Ramos (cell line): Measurements from ENCODE around the gene RBM34.
"Not testable (repeated sequence)": the region's sequence is repeated elsewhere in the genome, so short reads cannot be mapped to it uniquely, and the experiment has no call there.

ENCODE experiments used
- in situ Hi-C: fragments of 300-500 bp; cut with MboI; formaldehyde crosslinking; loops from one replicate; pipeline ENCODE4 v1.14.3; 2022; ENCODE audit warnings: low sequenced_read_pairs; ENCODE audit not compliant: unreplicated experiment

Gene RBM34, protein sequence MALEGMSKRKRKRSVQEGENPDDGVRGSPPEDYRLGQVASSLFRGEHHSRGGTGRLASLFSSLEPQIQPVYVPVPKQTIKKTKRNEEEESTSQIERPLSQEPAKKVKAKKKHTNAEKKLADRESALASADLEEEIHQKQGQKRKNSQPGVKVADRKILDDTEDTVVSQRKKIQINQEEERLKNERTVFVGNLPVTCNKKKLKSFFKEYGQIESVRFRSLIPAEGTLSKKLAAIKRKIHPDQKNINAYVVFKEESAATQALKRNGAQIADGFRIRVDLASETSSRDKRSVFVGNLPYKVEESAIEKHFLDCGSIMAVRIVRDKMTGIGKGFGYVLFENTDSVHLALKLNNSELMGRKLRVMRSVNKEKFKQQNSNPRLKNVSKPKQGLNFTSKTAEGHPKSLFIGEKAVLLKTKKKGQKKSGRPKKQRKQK

DNA sequence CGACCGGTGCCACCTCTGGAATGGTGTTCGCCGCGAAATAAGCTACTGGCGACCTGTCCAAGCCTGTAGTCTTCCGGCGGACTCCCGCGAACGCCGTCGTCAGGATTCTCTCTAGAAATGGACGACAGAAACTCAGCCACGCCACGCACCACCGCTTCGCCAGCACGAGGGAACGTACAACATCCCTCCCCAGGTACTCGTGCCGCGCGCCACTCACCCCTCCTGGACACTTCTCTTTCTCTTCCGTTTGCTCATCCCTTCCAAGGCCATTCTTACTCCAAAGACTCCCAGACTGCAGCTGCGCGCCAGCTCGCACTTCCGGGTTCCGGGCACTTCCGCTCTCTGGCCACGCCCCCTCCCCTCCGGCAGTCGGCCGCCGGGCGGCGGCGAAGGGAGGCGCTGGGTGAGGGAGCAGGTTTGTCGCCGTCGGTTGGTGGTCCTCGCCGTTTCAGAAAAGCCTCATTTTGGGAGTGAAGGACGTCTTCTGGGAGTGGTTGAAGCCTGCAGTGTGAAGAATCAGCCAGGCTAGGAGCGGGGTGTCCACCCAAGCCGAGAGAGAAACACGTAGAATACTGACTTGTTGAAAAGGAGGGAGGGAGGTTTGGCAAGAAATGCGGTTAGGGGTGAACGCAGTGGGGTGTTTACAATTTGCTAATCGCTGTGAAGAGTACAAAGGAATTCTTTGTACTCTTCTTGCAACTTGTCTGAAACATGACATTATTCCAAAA is at the start of gene RBM34:
RBM34 (minus strand) TSS at position 294 of the 728 bp plus-strand sequence; CDS start at position 270, 24 bp downstream.
- in situ Hi-C loops: no loop called here

DNA sequence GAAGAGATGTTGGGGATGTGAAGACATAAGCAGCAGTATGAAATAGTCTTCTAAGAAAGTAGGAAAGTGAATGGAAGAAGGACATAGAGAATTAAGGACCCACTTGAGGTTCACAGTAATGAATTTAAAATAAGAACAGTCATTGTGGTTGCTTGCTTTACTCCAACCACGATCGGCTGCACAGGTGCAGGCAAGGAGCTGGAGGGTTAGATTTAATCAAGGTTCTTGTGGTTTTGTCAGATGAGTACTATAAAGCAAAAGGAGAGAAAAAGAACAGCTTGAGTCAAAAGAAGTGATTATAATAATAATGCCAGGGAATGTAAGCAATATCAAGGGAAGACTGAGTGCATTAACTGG is 46.1 kb upstream of the RBM34 start:
- in situ Hi-C loops: no loop called here

DNA sequence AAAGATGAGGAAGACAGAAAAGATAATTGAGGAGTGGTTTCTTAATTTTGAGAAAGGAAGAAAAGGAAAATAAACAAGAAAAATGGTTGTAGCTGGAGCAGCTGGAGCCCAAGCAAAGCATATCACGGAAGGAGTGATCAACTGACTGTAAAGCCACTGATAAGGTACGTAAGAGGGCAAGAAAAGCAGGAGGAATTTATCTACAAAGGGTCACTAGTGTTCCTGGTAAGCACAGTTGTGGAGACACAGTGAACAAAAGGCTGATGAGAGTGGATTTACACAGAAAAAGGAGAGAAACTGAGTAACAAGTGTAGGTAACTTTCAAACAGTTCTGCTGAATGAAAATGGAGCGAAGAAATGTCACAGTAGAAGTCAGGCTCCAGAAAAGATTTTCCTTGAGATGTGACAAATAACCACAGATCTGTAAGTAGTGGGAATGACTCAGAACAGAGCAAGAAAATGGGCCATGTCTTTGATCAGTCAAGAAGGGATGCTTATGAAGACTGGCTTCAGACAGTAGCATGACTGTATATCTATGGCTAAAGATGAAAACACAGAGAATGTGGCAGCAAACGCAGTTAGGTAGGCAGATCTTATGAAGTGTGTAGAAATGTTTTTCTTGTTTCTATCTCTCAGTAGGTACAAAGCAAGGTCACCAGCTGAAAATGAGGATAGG is 45.6 kb upstream of the RBM34 start:
- in situ Hi-C loops: no loop called here

DNA sequence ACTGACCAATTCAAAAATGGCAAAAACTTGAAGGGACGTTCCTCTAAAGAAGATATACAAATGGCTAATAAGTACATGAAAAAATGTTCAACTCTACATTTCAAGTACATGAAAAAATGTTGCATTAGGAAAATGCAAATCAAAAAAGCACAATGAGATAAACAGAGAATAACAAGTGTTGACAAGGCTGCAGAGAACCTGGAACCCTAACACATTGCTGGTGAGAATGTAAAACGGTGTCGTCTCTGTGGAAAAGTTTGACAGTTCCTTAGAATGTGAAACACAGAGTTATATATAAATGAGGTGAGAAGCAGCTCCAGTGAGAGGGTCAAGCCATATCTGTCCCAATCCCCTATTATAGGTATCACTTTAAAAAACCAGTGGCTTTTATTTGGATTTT is 44.6 kb upstream of the RBM34 start:
- in situ Hi-C loops: no loop called here

DNA sequence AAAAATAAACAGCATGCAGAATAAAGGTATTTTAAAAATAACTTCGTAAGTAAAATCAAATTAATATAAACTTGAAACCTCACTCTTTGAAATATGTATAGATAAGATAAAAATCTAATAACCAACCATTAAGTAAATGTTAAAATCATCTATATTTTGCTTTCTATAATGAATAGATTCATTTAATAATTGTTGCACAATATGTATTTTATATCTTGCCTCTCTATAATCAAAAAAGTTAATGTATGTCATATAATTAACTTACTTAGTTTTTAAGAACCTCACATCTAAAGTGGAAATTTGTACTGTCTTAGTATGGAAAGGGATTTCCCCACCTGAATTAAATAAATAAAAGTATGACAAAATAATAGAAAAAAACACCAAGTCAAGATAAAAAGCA is 42.4 kb upstream of the RBM34 start:
- in situ Hi-C loops: no loop called here

DNA sequence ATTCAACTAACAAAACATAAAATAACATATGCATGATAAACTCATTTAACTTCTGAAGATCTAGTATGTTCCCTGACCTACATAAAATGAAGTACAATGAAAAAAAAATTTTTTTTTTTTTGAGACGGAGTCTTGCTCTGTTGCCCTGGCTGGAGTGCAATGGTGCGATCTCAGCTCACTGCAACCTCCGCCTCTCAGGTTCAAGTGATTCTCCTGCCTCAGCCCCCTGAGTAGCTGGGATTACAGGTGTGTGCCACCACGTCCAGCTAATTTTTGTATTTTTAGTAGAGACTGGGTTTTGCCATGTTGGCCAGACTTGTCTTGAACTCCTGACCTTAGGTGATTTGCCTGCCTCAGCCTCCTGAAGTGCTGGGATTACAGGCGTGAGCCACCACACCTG is 41.4 kb upstream of the RBM34 start:
- in situ Hi-C loops: not testable (repeated sequence)

DNA sequence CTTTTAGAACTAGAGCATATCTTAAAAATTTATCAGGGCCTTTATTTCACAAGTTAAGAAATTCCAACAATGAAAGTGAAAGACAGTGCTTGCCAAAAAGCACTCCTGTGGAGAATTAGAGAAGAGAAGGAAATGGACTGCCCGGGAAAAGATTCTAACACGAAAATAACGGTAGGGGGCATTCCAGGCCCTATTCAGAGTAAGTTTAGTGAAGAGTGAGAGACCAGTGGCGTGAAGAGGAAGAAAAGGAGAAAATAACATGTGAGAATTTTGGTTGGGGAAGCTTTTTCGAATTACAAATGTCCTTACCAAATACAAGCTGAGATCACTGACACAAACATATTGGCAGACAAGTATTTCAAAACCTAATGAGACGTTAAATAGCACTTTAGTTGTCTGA is 38.4 kb upstream of the RBM34 start:
- in situ Hi-C loops: no loop called here

DNA sequence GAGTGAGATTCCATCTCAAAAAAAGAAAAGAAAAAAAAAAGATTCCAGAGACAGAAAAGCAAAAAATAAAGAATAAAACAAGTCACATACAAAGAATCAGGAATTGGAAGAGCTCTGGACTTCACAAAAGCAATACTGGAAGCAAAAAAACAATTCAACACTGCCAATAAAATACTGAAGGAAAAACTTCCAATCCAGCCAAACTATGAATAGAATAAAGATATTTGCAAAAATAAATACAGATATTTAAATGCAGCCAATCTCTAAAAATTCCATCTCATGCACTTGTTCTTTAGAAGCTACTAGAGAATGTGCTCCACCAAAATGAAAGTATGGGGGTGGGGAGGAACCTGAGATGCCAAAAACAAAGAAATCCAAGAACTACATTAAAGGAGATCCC is 29.4 kb upstream of the RBM34 start:
- in situ Hi-C loops: no loop called here

DNA sequence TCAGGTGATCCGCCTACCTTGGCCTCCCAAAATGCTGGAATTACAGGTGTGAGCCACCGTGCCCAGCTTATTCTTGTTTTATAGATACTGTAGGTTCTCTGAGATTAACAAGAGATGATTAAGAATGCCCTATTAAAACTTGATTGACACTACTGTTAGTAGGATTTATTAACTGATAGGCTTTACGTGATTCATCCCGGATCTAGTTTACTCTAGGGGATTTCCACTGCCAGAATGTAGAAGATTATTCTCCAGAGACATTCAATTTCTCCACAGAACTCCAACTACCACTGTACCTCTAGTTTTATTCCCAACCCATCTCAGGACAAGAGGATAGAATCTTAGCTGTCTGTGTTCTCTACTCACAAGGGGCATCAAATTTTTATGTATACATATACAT is 26.3 kb upstream of the RBM34 start:
- in situ Hi-C loops: no loop called here

DNA sequence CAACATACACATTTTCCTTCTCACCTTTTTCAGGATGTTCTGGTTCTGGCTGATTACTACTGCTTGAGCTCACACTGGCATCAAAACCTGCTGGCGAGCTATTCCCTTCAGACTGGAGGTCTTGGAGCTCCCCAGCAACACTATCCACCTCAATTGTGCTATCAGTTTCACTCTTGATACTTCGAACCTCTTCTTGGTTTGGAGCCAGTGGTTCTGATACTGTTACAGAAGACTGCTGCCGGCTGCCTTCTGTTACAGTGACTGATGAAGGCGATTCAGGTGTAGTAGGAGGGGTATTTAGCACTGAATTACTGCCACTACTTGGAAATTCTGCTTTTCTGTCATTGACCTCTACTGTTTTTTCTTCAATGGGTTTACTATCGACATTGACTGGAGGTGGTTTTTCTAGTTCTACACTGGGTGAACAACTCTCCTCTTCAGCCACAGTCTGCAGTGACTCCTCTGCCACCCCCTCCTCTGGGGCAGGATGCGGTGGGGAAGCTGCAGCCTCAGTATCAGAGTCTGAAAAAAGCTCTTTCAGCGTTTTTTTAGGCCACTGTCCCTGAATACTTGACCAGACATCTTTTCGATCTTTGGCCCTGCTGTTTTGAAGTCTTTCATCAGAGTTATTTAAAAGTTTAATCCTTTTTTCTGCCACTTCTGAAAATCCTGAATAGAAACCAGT is 20.7 kb upstream of the RBM34 start:
- in situ Hi-C loops: no loop called here

DNA sequence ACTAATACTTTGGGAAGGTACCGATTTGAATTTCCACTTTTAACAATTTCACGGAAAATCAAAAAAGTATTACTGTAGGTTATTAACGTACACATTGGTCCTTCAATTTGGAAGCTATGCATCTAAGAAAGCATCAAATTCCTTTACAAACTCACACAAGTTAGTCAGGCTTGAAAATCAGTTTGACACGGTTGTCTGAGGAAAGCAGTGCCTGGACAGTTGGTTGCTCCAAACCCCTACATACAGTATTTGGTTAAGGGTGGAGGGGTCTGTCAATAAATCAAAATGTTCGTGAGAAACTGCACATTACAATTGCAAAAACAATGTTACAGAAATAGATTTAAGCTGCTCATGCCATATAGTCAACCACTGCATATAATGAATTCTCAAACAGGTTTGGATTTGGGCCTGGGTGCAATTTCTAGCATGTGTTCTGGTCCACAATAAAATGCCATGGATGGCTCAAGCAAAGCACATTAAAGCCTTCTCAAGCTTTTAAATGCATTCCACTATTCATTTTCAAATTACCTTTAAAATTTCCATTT is 19.9 kb upstream of the RBM34 start:
- in situ Hi-C loops: no loop called here

DNA sequence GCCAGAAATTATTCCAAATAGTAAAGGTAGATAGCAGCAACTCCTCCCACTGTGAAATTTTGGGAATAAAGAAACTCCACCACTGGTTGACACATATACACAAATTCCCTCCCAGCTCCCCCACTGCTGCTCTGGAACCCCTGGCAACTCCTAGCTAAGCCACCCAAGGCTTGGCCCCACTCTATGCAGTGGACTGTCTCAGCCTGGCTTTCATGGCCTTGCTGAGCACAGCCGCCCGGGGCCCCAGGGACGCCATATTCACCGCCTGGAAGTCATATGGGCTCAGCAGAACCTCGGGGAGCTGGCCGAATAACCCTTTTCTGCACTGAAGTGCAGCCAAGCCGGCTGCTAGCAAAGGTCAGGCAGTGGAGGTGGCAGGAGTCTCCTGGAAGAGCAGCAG is 15.4 kb upstream of the RBM34 start:
- in situ Hi-C loops: no loop called here

DNA sequence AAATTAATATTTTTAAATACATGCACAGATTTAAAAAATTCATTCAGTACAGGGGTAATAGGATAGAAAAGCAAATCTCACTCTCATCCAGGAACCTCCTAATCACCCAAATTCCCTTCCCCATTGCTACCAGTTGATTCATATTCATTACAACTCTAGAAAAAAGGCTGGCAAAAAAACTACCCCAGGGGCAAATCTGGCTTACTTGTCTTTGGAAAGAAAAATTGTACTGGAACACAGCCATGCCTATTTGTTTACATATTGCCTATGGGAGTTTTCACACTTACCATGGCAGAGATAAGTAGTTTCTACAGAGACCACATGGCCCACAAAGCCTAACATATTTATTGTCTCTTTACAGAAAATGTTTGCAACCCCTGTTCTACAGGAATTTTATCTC is 8.9 kb upstream of the RBM34 start:
- in situ Hi-C loops: no loop called here

DNA sequence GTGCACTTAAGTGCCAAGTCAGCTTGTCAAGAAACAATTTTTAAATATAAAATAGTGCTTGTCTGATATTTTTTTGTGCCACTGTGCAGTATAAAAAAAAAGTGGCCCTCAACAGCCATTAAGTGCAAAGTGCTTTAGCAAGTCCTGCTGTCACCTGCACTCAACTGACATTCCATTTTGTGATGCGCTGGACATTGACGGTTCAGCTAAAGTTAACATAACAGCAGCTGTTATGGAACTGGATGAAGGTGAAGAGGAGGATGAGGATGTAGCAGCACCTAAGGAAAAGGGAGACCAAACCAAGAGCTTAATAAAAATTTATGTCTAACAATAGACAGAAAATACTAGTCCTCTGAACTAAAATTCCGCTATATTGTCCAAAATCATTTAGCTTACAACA is 7.3 kb upstream of the RBM34 start:
- in situ Hi-C loops: no loop called here

DNA sequence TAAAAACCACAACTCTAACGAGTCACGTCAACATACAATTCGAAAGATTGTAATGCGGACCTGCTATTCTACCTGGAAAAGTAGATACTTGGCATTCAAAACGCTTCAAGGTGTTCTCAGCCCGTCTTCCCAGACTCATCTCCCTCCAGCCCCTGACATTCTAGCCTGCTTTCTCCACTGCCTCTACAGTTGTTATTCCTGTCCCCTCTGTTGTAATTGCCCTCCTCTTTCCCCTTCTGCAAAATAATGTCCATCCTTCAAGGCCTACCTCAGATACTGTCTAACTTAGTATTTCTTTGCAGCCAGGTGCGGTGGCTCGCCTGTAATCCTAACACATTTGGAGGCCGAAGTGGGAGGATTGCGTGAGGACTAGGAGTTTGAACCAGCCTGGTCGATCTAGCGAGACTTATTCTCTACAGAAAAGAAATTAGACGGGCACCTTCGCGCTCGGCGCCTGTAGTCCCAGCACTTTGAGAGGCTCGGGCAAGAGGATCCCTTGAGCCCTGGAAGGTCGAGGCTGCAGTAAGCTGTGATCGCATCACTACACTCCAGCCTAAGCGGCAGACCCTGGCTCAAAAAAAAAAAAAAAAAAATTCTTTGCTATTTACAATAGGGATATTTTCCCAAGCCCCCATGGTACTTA is 756 bp upstream of the RBM34 start:
- in situ Hi-C loops: no loop called here

DNA sequence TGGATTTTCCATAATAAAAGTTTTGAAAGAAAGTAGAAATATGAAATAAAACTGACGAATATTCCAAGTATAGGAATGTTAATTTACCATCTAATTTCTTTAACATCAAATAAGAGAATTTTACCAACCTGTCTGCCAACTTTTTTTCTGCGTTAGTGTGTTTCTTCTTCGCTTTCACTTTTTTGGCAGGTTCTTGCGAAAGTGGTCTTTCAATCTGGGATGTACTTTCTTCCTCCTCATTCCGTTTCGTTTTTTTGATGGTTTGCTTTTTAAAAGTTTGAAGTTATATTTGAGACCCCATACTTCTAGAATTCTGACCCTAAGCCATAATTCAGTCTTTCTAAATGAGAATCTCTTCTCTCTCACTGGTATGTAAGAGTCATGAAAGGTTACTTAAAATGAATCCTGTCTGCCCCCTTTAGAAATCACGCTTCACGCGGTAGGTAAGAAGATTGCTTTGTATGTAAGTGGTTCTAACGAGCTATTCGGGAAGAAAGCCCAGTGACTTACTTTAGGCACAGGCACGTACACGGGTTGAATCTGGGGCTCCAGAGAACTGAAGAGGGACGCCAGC is 580 bp downstream of the RBM34 start:
- in situ Hi-C loops: no loop called here

DNA sequence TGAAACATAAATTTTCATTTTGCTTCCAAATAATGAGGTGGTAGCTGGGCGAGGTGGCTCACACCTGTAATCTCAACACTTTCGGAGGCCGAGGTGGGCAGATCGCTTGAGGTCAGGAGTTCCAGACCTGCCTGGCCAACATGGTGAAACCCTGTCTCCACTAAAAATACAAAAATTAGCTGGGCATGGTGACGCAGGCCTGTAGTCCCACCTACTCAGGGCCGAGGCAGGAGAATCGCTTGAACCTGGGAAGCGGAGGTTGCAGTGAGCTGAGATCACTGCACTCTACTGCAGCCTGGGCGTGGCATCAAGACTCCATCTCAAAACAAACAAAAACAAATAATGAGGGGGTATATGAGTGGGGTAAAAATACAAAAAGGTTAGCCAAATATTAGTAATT is 1.1 kb downstream of the RBM34 start:
- in situ Hi-C loops: not testable (repeated sequence)

DNA sequence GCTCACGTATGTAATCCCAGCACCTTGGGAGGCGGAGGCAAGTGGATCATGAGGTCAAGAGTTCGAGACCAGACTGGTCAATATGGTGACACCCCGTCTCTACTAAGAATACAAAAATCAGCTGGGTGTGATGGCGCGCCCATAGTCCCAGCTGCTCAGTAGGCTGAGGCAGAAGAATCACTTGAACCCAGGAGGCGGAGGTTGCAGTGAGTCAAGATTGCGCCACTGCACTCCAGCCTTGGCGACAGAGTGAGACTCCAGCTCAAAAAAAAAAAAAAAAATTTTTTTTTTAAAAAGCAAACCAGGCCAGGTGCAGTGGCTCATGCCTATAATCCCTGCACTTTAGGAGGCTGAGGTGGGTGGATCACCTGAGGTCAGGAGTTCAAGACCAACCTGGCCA is 1.8 kb downstream of the RBM34 start:
- in situ Hi-C loops: not testable (repeated sequence)

DNA sequence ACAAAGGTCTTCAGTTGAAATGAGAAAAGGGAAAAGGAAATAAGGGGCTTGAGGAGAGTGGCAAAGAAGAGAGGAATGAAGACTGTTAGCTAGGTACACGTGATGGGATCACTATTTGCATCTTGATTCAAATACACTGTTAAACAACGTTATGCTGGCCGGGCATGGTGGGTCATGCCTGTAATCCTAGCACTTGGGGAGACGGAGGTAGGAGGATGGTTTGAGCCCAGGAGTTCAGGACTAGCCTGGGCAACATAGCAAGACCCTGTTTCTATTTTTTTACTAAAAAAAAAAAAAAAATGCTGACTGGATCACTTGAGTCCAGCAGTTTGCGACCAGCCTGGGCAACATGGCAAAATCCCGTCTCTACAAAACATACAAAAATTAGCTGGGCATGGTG is 2.4 kb downstream of the RBM34 start:
- in situ Hi-C loops: no loop called here

DNA sequence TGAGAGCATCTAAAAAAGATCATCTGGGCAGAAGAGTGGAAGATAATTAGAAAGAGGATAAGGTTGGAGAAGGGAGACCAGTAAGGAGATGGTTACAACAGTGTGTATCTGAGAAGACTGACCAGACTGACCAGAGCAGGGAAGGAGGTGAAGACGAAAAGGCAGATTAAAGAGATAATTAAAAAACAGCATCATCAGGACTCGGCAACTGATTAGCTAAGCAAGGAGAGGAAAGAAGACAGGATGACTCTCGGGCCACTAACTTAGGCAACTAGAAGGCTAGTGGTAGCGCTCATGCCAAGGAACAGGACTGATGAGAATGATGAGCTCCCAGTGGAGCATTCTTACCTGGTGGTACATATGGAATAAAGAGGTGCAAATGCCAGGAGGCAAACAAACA is 3.9 kb downstream of the RBM34 start:
- in situ Hi-C loops: no loop called here
